Ramos (cell line): ENCODE results near the gene SDHB.

ENCODE experiments used
- in situ Hi-C: fragments of 300-500 bp; cut with MboI; formaldehyde crosslinking; loops from one replicate; pipeline ENCODE4 v1.14.3; 2022; ENCODE audit warnings: low sequenced_read_pairs; ENCODE audit not compliant: unreplicated experiment

SDHB gene

DNA sequence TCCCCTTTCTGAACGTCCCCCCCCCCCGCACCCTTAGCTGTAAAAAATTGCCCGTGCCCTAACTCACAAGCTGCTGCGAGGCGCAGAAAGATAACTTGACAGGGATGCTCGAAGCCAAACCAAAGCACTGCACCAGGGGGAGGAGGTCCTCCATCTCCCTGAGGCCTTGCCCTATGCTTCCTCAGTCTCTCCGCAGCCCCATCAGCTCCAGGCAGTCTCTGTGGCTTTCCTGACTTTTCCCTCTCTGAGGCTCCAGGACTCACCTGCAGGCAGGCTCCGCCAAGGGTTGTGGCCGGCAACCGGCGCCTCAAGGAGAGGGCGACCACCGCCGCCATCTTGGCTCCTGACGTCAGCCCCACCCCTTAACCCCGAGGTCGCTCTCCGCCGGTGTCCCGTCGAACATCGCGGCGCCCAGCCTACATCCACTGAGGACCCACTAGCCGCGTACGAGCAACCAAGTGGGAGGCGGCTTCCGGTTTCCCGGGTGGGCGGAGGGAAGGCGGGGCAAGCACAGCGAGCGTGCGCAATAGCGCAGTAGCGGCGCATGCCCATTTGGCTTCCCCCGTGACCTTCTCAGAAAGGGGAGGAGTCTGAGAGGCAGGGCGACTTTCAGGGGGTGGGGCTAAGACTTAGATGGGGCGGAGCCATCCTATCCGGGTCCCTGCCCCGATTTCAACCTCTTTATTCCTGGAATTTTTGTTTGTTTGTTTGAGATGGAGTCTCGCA is at the start of gene SDHB:
TSS of gene SDHB (minus strand) at position 348 of the 726 bp plus-strand sequence. CDS start at position 335, 13 bp downstream.
- in situ Hi-C loops = no loop called here

- in situ Hi-C loops = no loop called here
These were observed 48.4 kb upstream of the SDHB start for GRCh38 chr1:17102232-17102631.

DNA sequence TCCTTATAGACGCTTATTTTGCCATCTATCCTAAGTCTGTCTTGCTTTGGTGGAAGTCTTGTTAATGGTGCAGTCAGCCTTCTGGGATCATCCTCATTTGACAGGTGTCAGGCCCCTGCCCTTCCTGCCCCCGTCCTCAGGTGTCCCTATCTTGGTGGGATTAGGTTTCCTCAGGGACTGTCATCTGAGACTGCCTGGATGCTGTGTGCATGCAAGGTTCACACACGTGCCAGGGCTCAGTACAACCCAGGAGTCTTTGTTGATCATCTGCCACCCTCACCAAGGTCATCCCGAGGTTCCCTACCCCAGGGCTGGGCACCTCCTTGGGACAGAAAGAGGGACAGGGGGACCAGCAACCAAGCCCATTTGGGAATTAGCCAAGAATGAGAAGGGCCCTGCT is 47.4 kb upstream of the SDHB start:
- in situ Hi-C loops = no loop called here

- in situ Hi-C loops = no loop called here
These were observed 45.9 kb upstream of the SDHB start for GRCh38 chr1:17099616-17100340.

DNA sequence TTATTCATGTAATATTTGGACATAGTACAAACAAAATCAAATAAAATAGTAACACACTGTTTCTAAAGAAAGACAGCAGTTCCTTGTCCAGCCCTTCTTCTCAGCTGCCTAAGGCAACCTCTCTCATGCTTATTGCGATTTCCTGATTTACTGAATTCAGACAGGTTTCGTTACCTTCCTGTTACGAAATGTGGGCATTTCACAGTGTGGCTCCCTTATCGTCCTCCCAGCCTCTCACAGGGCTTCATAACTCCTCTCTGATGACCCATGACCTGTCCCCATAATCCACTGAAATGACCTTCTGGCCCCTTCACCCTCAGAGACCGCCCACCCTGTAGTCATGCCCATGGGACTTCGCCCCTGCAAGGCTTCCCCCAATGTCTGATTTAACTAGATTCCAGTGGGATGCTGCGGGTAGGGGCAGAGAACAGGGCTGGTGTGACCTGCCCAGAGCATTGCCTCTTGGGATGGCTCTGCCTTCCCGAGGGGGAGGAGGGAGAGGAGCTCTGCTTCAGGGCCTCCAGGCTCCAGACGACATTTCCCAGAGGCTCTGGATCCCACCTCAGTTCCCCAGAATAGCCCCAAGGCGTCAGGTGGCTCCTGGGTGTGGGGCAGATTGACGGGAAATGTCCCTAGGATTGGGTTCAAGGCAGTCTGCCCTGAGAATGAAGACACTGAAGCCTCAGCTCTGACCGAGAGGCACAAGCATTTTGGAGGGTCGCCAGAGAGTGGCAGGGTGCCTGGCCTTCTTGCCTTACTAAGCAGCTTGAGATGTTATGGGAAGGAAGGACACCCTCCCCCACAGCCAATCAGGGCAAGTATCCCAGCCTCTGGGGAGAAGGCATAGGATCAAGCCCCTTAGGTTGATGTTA is 44.9 kb upstream of the SDHB start:
- in situ Hi-C loops = no loop called here

DNA sequence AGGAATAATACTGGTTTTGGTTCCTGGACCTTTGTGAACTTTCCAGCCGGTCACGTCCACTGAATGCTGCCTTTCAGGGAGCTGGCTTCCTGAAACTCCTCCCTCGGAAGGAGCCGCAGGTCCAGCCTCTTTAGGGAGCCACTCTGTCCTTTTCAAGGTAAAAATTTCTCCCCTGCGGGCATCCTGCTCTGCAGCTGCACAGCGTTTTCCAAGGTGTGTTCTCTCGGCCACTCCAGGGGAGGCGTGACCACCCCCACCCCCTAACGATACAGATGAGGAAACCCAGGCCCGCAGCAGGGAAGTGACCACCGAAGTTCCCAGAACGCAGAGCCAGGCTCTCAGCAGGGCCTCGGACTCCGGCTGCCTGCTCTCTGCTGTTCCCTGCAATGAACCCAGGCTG is 44.0 kb upstream of the SDHB start:
- in situ Hi-C loops = no loop called here

GRCh38 chr1:17097147-17097546 is 43.3 kb upstream of the SDHB start:
- in situ Hi-C loops = no loop called here

- in situ Hi-C loops = no loop called here
These were observed 42.8 kb upstream of the SDHB start for GRCh38 chr1:17096584-17096983.

DNA sequence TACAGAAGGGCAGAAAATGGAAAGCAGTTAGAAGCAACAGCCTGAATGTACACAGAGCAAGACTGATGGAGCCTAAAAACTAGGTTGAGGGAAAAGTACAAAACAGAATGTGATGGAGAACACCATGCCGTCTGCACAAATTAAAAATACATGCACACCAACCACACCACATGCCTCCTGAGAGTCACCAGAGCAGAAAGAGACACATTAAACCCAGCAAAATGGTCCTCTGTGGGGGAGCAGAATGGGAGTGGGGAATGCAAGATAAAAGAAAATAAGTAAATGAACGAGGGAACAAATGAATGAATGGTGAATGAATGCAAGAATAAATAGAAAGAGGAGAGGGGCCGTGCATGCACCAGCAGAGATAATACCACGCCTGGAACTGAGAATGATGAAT is 41.3 kb upstream of the SDHB start:
- in situ Hi-C loops = no loop called here

DNA sequence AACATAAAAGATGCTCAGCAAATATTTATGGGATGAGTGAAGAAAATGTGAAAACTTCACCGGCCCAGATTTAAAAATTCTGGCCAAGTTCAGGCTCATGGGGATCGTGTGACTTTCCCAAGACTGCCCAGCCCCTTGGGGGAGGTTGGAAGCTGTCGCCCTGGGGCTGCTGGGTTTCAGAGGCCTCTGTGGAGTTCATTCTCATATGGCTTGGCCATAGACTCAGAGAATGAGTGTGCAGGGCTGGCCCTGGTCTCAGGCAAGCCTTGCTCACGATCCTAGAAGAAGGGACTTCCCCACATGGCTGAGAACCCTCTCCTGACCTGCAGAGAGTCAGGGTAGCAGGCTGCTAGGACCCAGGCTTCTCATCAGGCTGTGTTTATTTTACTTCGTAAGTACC is 40.8 kb upstream of the SDHB start:
- in situ Hi-C loops = no loop called here

DNA sequence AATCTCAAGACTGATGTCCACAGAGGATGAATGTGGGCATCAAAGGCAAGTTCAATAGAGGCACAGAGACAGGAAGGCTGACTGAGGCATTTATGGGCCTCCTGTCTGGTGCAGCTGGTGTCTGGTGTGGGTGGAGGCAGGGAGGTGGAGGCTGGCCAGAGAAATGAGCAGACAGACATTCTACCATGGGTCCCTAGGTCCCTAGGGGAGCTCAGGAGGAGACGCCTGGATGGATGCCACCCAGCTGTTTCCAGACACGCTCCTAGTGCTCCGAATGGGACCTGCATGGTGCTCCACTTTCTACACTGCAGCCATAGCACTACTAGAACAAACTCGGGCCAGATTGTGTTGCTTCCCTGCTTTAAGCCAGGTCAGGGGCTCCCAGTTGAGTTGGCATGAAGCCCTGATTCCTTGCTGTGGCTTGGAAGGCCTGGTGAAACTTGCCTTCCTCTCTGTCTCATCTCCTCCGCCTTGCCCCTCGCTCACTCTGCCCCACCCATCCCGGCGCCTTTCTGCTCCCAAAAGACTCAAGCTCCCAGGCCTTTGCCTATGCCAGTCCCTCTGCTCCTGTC is 40.1 kb upstream of the SDHB start:
- in situ Hi-C loops = no loop called here

DNA sequence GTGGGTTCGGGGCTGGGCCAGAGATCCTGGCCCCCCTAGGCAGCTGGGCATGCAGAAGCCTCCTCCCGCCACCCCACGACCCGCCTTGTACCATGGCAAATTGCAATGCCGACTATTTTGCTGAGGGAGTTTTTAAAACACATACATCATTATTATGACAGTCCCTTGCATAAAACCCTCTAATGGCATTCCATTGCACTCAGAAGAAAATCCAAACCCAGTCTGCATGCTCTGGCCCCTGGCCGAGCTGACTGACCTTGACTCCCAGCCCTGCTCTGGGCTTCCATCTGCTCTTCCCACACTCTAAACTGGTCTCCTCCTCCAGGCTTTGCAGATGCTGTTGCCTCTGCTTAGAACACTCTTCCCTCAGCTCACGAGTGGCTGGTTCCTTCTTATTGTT is 37.4 kb upstream of the SDHB start:
- in situ Hi-C loops = no loop called here

DNA sequence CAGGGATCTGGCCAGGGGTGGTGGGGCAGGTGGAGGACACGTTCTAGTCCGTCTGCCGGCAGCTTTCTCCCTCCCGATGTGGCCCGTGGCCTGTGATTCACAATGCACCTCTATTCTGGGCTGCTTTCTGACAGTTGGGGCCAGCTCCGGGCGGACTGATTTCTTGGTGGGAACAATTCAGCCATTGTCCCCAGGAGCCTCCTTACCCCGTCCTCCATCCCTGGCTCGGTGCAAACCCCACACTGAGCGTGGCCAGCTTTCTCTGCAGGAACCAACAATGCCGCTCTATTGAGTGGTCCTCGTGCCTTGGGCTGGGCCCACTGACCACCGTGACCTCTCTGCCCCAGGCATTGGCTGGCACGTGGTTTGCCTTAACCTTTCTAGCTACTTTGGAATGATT is 35.7 kb upstream of the SDHB start:
- in situ Hi-C loops = no loop called here

GRCh38 chr1:17086751-17087150 is 32.9 kb upstream of the SDHB start:
- in situ Hi-C loops = no loop called here

- in situ Hi-C loops = no loop called here
These were observed 31.0 kb upstream of the SDHB start for GRCh38 chr1:17084787-17085186.

DNA sequence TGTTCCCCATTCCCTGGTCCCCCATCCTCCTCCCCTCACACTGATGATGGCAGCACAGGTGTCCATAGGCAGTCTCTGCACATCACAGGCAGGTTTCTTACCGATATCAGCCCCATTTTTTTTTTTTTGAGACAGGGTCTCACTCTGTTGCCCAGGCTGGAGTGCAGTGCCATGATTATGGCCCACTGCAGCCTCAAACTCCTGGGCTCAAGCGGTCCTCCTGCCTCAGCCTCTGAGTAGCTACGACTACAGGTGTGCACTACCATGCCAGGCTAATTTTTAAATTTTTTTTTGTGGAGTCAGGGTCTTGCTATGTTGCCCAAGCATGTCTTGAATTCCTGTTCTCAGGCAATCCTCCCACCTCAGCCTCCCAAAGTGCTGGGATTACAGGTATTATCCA is 28.9 kb upstream of the SDHB start:
- in situ Hi-C loops = no loop called here

DNA sequence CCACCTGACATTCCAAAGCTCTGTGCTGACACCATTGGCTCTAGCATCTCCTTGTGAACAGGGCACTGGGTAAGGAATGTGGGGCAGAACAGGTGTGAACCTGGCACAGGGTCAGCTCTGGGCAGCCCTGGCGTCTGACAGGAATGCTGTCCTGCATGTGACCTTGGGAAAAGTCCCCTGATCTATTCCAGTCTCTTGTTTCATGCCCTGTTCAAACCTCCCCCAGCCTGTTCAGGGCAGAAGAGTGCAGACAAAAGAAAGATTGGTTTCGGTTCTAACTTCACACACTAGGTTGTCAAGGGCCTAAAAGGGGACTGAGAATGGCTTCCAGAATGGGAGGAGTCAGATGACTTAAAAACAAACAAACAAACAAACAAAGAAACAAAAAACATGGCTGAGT is 27.6 kb upstream of the SDHB start:
- in situ Hi-C loops = no loop called here

GRCh38 chr1:17080880-17081279 is 27.0 kb upstream of the SDHB start:
- in situ Hi-C loops = no loop called here

DNA sequence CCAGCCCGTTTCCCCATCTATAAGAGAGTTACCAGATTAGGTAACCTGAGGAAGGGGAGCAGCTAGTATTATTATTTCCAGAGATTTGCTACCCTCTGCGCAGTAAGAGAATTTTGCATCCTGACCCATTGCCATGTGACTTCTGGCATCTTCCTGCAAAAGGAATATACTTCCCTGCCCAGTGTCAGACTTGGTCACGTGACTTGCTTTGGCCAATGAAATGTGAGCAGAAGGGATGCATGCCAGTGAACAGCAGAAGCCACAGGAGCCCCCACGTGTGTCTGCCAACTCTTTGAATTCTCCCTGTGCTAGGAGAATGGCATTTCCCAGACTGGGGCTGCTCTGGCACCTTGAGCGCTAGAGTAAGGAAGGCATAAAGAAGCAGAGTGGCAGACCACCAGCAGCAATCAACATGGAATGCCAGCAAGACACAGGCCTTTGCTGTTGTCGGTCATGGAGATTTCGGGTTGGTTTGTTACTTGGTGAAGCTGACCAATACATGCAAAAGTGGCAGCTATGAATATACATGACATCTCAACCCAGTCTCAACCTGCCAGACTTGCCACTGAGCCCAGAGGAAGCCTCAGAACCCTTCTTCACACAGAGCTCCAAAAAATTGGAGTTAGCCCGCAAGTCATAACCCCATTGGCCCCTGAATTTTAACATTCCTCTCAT is 26.4 kb upstream of the SDHB start:
- in situ Hi-C loops = no loop called here
